IPS-18a (cell line): Measurements from ENCODE around the gene YIPF5.

Source experiments
- H3K27ac ChIP-seq: one replicate; pipeline ENCODE4 v1.5.1; 2013; ENCODE audit warnings: low read length
- H3K27me3 ChIP-seq: one replicate; pipeline ENCODE4 v1.6.1; 2013; ENCODE audit warnings: mild to moderate bottlenecking, low read length; ENCODE audit not compliant: control insufficient read depth, insufficient read depth
- H3K36me3 ChIP-seq: one replicate; pipeline ENCODE4 v1.6.1; 2013; ENCODE audit warnings: low read depth, low read length; ENCODE audit not compliant: control insufficient read depth
- H3K4me1 ChIP-seq: one replicate; pipeline ENCODE4 v1.6.1; 2013; ENCODE audit warnings: low read depth, low read length; ENCODE audit not compliant: control insufficient read depth
- H3K4me3 ChIP-seq: one replicate; pipeline ENCODE4 v1.5.1; 2013; ENCODE audit warnings: low read length
- H3K9ac ChIP-seq: one replicate; pipeline ENCODE4 v1.6.1; 2013; ENCODE audit warnings: mild to moderate bottlenecking, low read length, moderate library complexity
- H3K9me3 ChIP-seq: one replicate; pipeline ENCODE4 v1.6.1; 2013; ENCODE audit warnings: low read depth, low read length; ENCODE audit not compliant: control insufficient read depth

Gene YIPF5

DNA sequence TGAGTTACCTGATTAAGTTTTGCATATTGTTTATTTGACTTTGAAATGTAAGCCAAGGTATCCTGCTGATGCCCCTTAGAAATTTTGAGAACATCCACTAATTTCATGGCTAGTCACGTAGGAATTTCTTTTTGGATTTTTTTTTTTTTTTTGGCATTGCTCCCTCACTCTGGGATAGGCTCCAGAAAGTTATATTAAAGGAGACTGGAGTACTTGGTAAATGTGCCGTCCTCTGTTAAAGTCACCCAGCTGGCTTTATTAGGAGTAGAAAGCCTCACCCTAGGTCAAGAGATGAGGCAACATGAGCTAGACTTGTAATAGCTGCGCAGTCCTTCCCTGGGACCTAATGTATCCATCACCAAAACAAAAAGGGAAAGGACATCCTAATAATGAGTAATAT is 3.3 kb upstream of the YIPF5 start:
- Histone ChIP-seq H3K9me3 (no peaks in the 10 kb centered on the region), H3K9ac (no peak overlapping the region), H3K27ac (no peak overlapping the region), H3K4me3 (no peak overlapping the region), H3K27me3 (no peaks in the 10 kb centered on the region), H3K4me1 (peaks cover 7% of the 10 kb centered on the region), H3K36me3 (peaks cover 3% of the 10 kb centered on the region)

- peak overlapping the region; percentile 75 for H3K4me3 ChIP-seq
- peaks cover 7% of the 10 kb centered on the region for H3K4me1 ChIP-seq
- no peak overlapping the region for H3K27ac ChIP-seq
- no peaks in the 10 kb centered on the region for H3K27me3 ChIP-seq
- H3K36me3 ChIP-seq: peaks cover 23% of the 10 kb centered on the region
- no peaks in the 10 kb centered on the region for H3K9me3 ChIP-seq
- peak overlapping the region; percentile 59 for H3K9ac ChIP-seq
Measured at GRCh38 chr5:144169904-144170275, 569 bp downstream of the YIPF5 start.

DNA sequence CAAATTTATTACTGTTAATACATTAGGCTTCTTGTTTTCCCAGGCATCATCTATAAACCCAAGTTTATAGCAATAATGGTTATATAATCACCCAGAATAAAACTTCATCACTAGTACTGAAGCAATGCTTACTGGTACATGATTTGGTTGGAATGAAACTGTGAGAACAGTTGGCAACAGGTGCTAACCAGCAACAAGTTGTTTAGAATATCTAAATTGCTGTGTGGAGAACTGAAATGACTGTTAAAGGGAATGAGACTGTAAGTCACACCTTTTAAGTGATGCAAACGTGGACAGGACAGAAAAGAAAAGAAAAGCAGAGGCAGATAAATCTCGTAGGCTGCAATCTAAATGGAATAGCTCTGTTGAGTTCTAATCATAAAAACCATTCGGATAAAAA is 2.5 kb downstream of the YIPF5 start:
- no peak overlapping the region for H3K4me3 ChIP-seq
- H3K4me1 ChIP-seq: peaks cover 7% of the 10 kb centered on the region
- peaks cover 41% of the 10 kb centered on the region for H3K36me3 ChIP-seq
- H3K27ac ChIP-seq: no peak overlapping the region
- H3K27me3 ChIP-seq: no peaks in the 10 kb centered on the region
- no peaks in the 10 kb centered on the region for H3K9me3 ChIP-seq
- H3K9ac ChIP-seq: no peak overlapping the region

DNA sequence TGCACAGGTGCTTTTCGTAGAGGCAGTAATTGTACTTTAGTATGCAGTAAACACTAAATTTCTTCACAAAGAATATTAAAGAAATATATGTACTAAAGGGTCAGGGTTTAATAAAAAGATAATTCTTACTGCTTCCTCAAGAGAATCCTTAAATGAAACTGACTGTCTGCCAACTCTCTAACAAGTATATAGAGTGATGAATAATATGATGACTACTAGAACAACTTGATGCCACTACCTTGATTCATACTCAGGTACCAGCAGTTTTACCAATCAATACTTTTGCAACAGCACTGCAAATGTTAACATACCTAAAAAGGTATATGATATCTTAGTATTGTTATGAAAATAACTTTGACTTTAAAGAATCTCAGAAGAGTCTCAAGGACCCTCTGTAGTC is 3.8 kb downstream of the YIPF5 start:
- H3K4me1 ChIP-seq: peaks cover 7% of the 10 kb centered on the region
- H3K9me3 ChIP-seq: no peaks in the 10 kb centered on the region
- no peak overlapping the region for H3K27ac ChIP-seq
- H3K36me3 ChIP-seq: peaks cover 51% of the 10 kb centered on the region
- H3K27me3 ChIP-seq: no peaks in the 10 kb centered on the region
- H3K9ac ChIP-seq: no peak overlapping the region
- H3K4me3 ChIP-seq: no peak overlapping the region

DNA sequence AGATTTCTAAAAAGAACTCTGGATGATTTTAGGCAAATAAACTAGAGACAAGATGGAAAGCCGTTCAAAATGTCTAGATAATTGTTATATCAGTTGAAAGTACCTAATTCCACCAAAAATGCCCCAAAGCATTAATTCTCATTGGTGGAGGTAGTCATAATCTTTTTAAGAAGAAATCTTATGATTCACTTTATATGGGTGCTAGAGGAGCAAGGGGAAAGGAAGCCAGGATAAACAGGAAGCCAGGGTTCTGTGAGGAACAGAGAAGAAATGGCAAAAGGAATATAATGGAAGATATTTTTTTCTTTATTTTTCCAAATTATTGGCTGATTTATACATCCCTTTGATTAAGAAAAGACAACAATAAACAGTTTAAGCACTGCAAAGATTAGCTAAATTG is 7.8 kb downstream of the YIPF5 start:
- Histone ChIP-seq H3K4me3 (no peak overlapping the region), H3K4me1 (no peaks in the 10 kb centered on the region), H3K36me3 (peaks cover 56% of the 10 kb centered on the region), H3K27ac (no peak overlapping the region), H3K9me3 (no peaks in the 10 kb centered on the region), H3K27me3 (no peaks in the 10 kb centered on the region), H3K9ac (no peak overlapping the region)

- H3K27me3 ChIP-seq: no peaks in the 10 kb centered on the region
- H3K9me3 ChIP-seq: no peaks in the 10 kb centered on the region
- H3K4me3 ChIP-seq: no peak overlapping the region
- H3K9ac ChIP-seq: no peak overlapping the region
- H3K36me3 ChIP-seq: peaks cover 22% of the 10 kb centered on the region
- no peaks in the 10 kb centered on the region for H3K4me1 ChIP-seq
- no peak overlapping the region for H3K27ac ChIP-seq
Measured at GRCh38 chr5:144156767-144157171, 13.7 kb downstream of the YIPF5 start.

- H3K36me3 ChIP-seq: peaks cover 1% of the 10 kb centered on the region
- H3K27ac ChIP-seq: no peak overlapping the region
- H3K4me1 ChIP-seq: no peaks in the 10 kb centered on the region
- no peak overlapping the region for H3K4me3 ChIP-seq
- H3K9ac ChIP-seq: no peak overlapping the region
- no peaks in the 10 kb centered on the region for H3K27me3 ChIP-seq
- no peaks in the 10 kb centered on the region for H3K9me3 ChIP-seq
Measured at GRCh38 chr5:144151026-144151425, 19.4 kb downstream of the YIPF5 start.

- Histone ChIP-seq H3K4me3 (no peak overlapping the region), H3K9me3 (no peaks in the 10 kb centered on the region), H3K27me3 (no peaks in the 10 kb centered on the region), H3K36me3 (no peaks in the 10 kb centered on the region), H3K27ac (no peak overlapping the region), H3K4me1 (no peaks in the 10 kb centered on the region), H3K9ac (no peak overlapping the region)
Measured at GRCh38 chr5:144144956-144145751, 25.3 kb downstream of the YIPF5 start.

- Histone ChIP-seq H3K9me3 (no peaks in the 10 kb centered on the region), H3K27ac (no peak overlapping the region), H3K4me3 (no peak overlapping the region), H3K27me3 (no peaks in the 10 kb centered on the region), H3K4me1 (no peaks in the 10 kb centered on the region), H3K9ac (no peak overlapping the region), H3K36me3 (no peaks in the 10 kb centered on the region)
Measured at GRCh38 chr5:144143625-144144024, 26.8 kb downstream of the YIPF5 start.

DNA sequence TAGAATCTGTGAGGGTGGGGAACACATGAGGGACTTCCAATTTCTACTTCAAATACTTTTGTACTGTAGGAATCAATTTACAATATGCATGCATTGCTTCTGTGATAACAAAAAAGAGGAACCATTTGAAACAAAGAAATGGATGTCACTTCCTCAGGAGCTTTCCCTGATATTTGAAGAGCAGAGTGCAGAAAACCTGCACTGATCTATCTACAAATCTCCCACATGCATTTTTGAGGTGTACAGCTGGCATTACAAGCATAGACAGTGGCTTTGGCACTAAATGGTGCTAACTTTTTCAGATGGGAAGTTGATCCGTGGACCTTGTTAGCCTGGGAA is 27.7 kb downstream of the YIPF5 start:
- H3K4me1 ChIP-seq: no peaks in the 10 kb centered on the region
- no peak overlapping the region for H3K9ac ChIP-seq
- H3K27ac ChIP-seq: no peak overlapping the region
- no peaks in the 10 kb centered on the region for H3K9me3 ChIP-seq
- no peak overlapping the region for H3K4me3 ChIP-seq
- H3K36me3 ChIP-seq: no peaks in the 10 kb centered on the region
- no peaks in the 10 kb centered on the region for H3K27me3 ChIP-seq

GRCh38 chr5:144142139-144142823 is 28.2 kb downstream of the YIPF5 start:
- no peak overlapping the region for H3K9ac ChIP-seq
- no peak overlapping the region for H3K27ac ChIP-seq
- no peaks in the 10 kb centered on the region for H3K27me3 ChIP-seq
- H3K4me1 ChIP-seq: no peaks in the 10 kb centered on the region
- H3K36me3 ChIP-seq: no peaks in the 10 kb centered on the region
- H3K9me3 ChIP-seq: no peaks in the 10 kb centered on the region
- no peak overlapping the region for H3K4me3 ChIP-seq

GRCh38 chr5:144141585-144141984 is 28.9 kb downstream of the YIPF5 start:
- Histone ChIP-seq H3K4me1 (no peaks in the 10 kb centered on the region), H3K4me3 (no peak overlapping the region), H3K9me3 (no peaks in the 10 kb centered on the region), H3K9ac (no peak overlapping the region), H3K27ac (no peak overlapping the region), H3K36me3 (no peaks in the 10 kb centered on the region), H3K27me3 (no peaks in the 10 kb centered on the region)
